HG03025 (cell line): ENCODE measurements around the gene GPR50.

Source experiments
- ATAC-seq: cut with Tn5 transposase; IDR thresholded peaks from one replicate; pipeline ENCODE4 v1.9.1; 2021; ENCODE audit warnings: mild to moderate bottlenecking, moderate library complexity; ENCODE audit not compliant: unreplicated experiment, low FRiP score

Gene GPR50

DNA sequence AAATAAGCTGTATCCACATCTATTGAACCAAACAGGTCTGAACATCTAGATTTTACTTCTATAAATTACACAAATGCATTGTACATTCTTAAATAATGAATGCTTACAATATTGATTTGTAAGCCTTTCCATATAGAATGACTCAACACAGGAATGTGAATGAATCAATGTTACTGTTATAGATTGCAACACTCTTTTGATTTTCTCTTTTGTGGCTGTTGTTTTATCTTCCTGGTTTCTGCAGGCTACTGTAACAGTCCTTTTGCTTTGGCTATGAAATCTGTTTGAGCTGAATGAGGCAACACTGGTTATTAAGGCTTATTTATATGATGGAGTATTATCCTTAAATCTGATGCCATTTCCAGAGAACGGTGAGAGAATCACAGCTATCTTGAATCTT lies 49.5 kb downstream of the GPR50 start:
- ATAC-seq: no peak

DNA sequence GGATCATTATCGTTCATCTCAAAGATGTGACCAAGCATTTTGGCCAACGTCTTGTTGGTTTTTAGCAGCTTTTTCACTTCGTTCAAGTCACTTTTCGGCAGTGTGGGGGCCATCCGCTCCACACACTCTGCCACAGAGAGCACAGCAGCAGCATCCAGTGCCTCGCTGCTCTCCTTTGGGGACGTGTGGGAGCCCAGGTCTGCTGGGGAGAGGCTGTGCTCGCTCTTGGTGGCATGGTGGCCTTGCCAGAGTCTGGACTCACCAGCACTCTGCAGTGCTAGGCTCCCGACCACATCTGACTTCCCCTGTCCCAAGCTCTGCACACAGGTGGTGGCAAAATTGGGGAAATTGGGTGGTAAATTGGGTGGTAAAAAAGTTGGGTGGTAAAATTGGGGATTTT lies 50.6 kb downstream of the GPR50 start:
- ATAC-seq: no peak

DNA sequence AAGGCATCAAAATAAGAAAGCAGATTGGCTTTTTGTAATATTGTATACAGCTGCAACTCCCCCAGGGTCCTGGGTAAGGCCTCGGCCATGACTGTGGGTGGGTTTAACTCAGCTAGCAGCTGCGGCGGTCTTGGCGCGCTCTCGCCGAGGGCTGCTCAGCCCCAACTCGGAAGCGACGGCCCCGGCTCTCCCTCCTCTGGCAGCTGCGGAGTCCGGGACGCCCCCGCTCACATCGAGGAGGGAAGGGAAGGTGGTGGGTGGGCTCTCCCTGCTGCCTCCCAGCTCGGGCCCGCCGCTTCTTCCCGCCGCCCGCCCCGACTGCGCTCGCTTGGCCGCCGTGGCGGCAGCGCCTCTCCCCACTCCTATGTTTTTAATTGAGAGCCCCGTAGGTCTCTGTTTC lies 51.2 kb downstream of the GPR50 start:
- no peak for ATAC-seq

DNA sequence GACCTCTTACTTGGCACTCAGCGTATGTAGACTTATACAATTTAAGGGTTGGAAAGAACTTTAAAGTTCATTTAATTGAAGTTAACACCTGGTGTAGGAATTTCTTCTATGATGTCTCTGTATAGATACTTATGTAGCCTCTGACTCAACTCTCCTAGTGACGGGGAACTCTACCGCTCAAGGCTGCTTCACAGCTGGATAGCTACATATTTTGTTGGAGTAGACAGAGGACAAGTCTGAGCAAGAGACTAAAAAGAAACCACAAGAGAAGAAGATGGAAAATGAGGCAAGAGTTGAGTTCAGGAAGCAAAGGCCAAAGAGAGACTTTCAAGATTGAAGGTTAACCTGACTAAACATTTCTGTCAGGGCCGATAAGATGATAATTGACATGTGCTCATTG lies 52.6 kb downstream of the GPR50 start:
- no peak for ATAC-seq
